HEK293T (cell line): ENCODE measurements around the gene TEX50.

Experiments
- ARNT ChIP-seq: fragments of 450-650 bp; IDR thresholded peaks from 2 replicates; pipeline ENCODE4 v1.6.1; 2017; ENCODE audit warnings: mild to moderate bottlenecking
- BHLHE40 ChIP-seq: fragments of 450-650 bp; IDR thresholded peaks from 2 replicates; pipeline ENCODE4 v1.6.1; 2016; ENCODE audit warnings: mild to moderate bottlenecking, moderate library complexity, borderline replicate concordance
- ELF4 ChIP-seq: fragments of 450-650 bp; IDR thresholded peaks from 2 replicates; pipeline ENCODE4 v1.6.1; 2017; ENCODE audit warnings: antibody characterized with exemption
- FOXA1 ChIP-seq: fragments of 450-650 bp; IDR thresholded peaks from 2 replicates; pipeline ENCODE4 v1.6.1; 2016; ENCODE audit warnings: mild to moderate bottlenecking
- FOXK2 ChIP-seq: fragments of 450-650 bp; IDR thresholded peaks from 2 replicates; pipeline ENCODE4 v1.6.1; 2016; ENCODE audit warnings: mild to moderate bottlenecking
- FOXM1 ChIP-seq: fragments of 450-650 bp; IDR thresholded peaks from 2 replicates; pipeline ENCODE4 v1.6.1; 2017; ENCODE audit warnings: mild to moderate bottlenecking, borderline replicate concordance
- HDGF ChIP-seq: fragments of 450-650 bp; IDR thresholded peaks from 2 replicates; pipeline ENCODE4 v1.6.1; 2017; ENCODE audit warnings: antibody characterized with exemption, borderline replicate concordance
- L3MBTL2 ChIP-seq: fragments of 450-650 bp; conservative IDR thresholded peaks from 2 replicates; pipeline ENCODE4 v1.6.1; 2016; ENCODE audit warnings: mild to moderate bottlenecking
- NFRKB ChIP-seq: fragments of 450-650 bp; IDR thresholded peaks from 2 replicates; pipeline ENCODE4 v1.6.1; 2016; ENCODE audit warnings: mild to moderate bottlenecking, moderate library complexity
- SP1 ChIP-seq: fragments of 450-650 bp; IDR thresholded peaks from 2 replicates; pipeline ENCODE4 v1.6.1; 2017
- SUZ12 ChIP-seq: fragments of 450-650 bp; IDR thresholded peaks from 2 replicates; pipeline ENCODE4 v1.6.1; 2016; ENCODE audit warnings: mild to moderate bottlenecking
- TARDBP ChIP-seq: fragments of 450-650 bp; IDR thresholded peaks from 2 replicates; pipeline ENCODE4 v1.6.1; 2016
- ZNF384 ChIP-seq: fragments of 450-650 bp; IDR thresholded peaks from 2 replicates; pipeline ENCODE4 v1.6.1; 2016
- TF ChIP-seq, protein P1 (sequence below): fragments of 450-650 bp; IDR thresholded peaks from 2 replicates; pipeline ENCODE4 v1.6.1; 2016

DNA sequence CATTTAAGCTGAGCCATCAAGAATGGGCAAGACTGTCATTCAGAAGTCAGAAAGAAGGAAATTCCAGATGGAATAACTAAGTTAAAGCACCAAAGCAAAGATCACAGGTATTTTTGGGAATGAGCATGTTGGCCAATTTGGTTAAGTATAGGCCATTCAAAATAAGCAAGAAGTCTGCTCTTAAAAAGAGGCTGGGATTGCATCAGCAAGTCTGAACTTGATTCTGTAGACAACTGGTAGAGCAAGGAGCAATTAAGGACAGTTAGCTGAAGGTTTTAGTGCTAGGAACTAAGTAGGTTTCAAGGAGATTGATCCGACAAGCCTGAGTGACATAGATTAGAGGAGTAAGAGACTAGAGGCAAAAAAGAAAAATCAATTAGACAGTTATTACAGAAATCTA is 26.1 kb downstream of the TEX50 start:
- no peak for TF ChIP-seq SP1
- TF ChIP-seq FOXM1 = no peak
- TF ChIP-seq FOXK2 = no peak
- no peak for TF ChIP-seq ELF4
- TF ChIP-seq SUZ12 = no peak
- no peak for TF ChIP-seq L3MBTL2
- TF ChIP-seq BHLHE40 = no peak
- TF ChIP-seq FOXA1 = no peak
- TF ChIP-seq NFRKB = no peak
- TF ChIP-seq ARNT = no peak
- TF ChIP-seq, protein P1, sequence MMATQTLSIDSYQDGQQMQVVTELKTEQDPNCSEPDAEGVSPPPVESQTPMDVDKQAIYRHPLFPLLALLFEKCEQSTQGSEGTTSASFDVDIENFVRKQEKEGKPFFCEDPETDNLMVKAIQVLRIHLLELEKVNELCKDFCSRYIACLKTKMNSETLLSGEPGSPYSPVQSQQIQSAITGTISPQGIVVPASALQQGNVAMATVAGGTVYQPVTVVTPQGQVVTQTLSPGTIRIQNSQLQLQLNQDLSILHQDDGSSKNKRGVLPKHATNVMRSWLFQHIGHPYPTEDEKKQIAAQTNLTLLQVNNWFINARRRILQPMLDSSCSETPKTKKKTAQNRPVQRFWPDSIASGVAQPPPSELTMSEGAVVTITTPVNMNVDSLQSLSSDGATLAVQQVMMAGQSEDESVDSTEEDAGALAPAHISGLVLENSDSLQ = no peak
- TF ChIP-seq HDGF = no peak
- no peak for TF ChIP-seq TARDBP
- no peak for TF ChIP-seq ZNF384
